GM23338 (cell line): Measurements from ENCODE around the gene TREML4. TPM values are rescaled to one million over a fixed set of nuclear protein-coding genes. Genes with fewer than 3 reads are reported as not detected.
A peak's percentile ranks its signal among the peaks of the same experiment; 100 is the strongest.

Experiments
- ATAC-seq: fragments of 200-7000 bp; cut with Tn5 transposase; 3 replicates; pipeline ENCODE4 v1.9.1; 2020
- DNase-seq: peaks from one replicate; pipeline ENCODE4 v3.0.0-alpha.2; 2015; ENCODE audit warnings: low spot score
- H2AFZ ChIP-seq: fragments of 200-600 bp; sonication (generic); 2 replicates; pipeline ENCODE4 v1.8.0; 2016; ENCODE audit warnings: antibody characterized with exemption, mild to moderate bottlenecking, moderate library complexity
- H3F3A ChIP-seq: fragments of 200-600 bp; sonication (generic); replicated peaks from 2 replicates; pipeline ENCODE4 v1.8.0; 2017; ENCODE audit warnings: antibody characterized with exemption, mixed run types, low read depth
- H3K27ac ChIP-seq: fragments of 200-600 bp; sonication (generic); 2 replicates; pipeline ENCODE4 v1.6.1; 2016; ENCODE audit warnings: low read depth
- H3K27me3 ChIP-seq: fragments of 200-600 bp; sonication (generic); 2 replicates; pipeline ENCODE4 v1.8.0; 2016; ENCODE audit warnings: mild to moderate bottlenecking, mixed run types, moderate library complexity; ENCODE audit not compliant: insufficient read depth
- H3K36me3 ChIP-seq: fragments of 200-600 bp; sonication (generic); 2 replicates; pipeline ENCODE4 v1.8.0; 2016; ENCODE audit warnings: mild to moderate bottlenecking; ENCODE audit not compliant: insufficient read depth
- H3K4me1 ChIP-seq: fragments of 200-600 bp; sonication (generic); 2 replicates; pipeline ENCODE4 v1.8.0; 2016; ENCODE audit warnings: mild to moderate bottlenecking, moderate library complexity; ENCODE audit not compliant: insufficient read depth
- H3K4me2 ChIP-seq: fragments of 200-600 bp; sonication (generic); 2 replicates; pipeline ENCODE4 v1.7.1; 2017; ENCODE audit warnings: mixed run types
- H3K4me3 ChIP-seq: fragments of 200-600 bp; sonication (generic); 2 replicates; pipeline ENCODE4 v1.6.1; 2016; ENCODE audit warnings: mixed run types
- H3K79me2 ChIP-seq: fragments of 200-600 bp; sonication (generic); replicated peaks from 2 replicates; pipeline ENCODE4 v1.8.0; 2017; ENCODE audit warnings: mild to moderate bottlenecking; ENCODE audit not compliant: insufficient read depth
- H3K9me2 ChIP-seq: fragments of 200-600 bp; sonication (generic); 2 replicates; pipeline ENCODE4 v1.8.0; 2017; ENCODE audit not compliant: insufficient read depth
- H4K20me1 ChIP-seq: fragments of 200-600 bp; sonication (generic); replicated peaks from 2 replicates; pipeline ENCODE4 v1.8.0; 2017; ENCODE audit warnings: mild to moderate bottlenecking; ENCODE audit not compliant: insufficient read depth
- H3K27ac Mint-ChIP-seq: 2 replicates; pipeline ENCODE4 v1.8.0; 2020; ENCODE audit warnings: inconsistent platforms, mild to moderate bottlenecking, moderate library complexity, mixed read lengths
- H3K27me3 Mint-ChIP-seq: 3 replicates; pipeline ENCODE4 v1.8.0; 2022; ENCODE audit warnings: low read depth, mild to moderate bottlenecking, moderate library complexity, mixed read lengths, inconsistent platforms; ENCODE audit not compliant: insufficient read depth, poor library complexity
- H3K36me3 Mint-ChIP-seq: 3 replicates; pipeline ENCODE4 v1.8.0; 2021; ENCODE audit warnings: low read depth, mild to moderate bottlenecking, inconsistent platforms, moderate library complexity, mixed read lengths
- H3K4me1 Mint-ChIP-seq: 3 replicates; pipeline ENCODE4 v1.8.0; 2020; ENCODE audit warnings: mild to moderate bottlenecking, inconsistent platforms, mixed read lengths
- H3K4me3 Mint-ChIP-seq: 3 replicates; pipeline ENCODE4 v1.8.0; 2021; ENCODE audit warnings: moderate library complexity, mild to moderate bottlenecking, inconsistent platforms, mixed read lengths
- H3K9me3 Mint-ChIP-seq: 3 replicates; pipeline ENCODE4 v1.8.0; 2020; ENCODE audit warnings: moderate library complexity, mild to moderate bottlenecking, inconsistent platforms, mixed read lengths
- CREB1 ChIP-seq: fragments of 250-450 bp; sonication (Bioruptor Pico); IDR thresholded peaks from 2 replicates; pipeline ENCODE4 v1.5.0; 2020; ENCODE audit warnings: low read depth, mild to moderate bottlenecking, moderate library complexity
- CTCF ChIP-seq, 2 experiments: fragments of 200-600 bp in 1 of 2; sonication (generic) in 1 of 2; conservative IDR thresholded peaks; 2 replicates each; pipeline versions ENCODE4 v1.5.1 to v1.6.1; 2016 to 2017; ENCODE audit warnings: antibody characterized with exemption in 2 of 2, low read depth in 2 of 2, mild to moderate bottlenecking in 2 of 2, moderate library complexity in 1 of 2
- POLR2AphosphoS5 ChIP-seq: IDR thresholded peaks from 2 replicates; pipeline ENCODE4 v1.6.1; 2016; ENCODE audit warnings: antibody characterized with exemption, low read depth
- REST ChIP-seq: IDR thresholded peaks from one replicate; pipeline ENCODE4 v1.6.1; 2018; ENCODE audit warnings: antibody characterized with exemption; ENCODE audit not compliant: unreplicated experiment
- polyA plus RNA-seq: library from polyadenylated mRNA; unstranded; fragments of >200 nt; fragmentation: Nextera tagmentation; extraction: Ambion mirVana; gene quantifications from 2 replicates; pipeline ENCODE4 v1.2.1, GENCODE V29; 2016
- total RNA-seq: library from RNA; depleted of rRNA; stranded (reverse); fragments of >200 nt; shearing (Covaris generic); gene quantifications from 2 replicates; pipeline ENCODE4 v1.2.3, GENCODE V29; 2014

Gene TREML4
- total and polyA plus RNA-seq, 2 experiments from 2014 or later: not detected

DNA sequence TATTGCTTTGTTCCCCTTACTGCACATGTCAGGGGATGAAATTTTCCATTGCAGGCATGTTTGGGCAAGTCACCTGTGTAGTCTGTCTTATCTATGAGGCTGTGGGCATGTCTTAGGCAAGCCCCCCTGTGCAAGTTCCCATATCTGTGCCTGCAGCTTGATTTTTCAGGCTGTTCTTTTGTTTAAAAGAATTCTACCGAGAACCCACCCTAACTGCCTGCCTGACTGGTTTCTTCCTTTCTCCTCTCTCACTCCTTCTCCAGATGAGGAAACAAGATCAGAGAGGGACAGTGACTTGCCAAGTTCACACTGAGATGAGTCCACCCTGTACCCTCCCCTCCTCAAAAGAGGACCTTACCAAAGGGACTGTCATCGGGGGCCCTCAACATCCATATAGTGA, 38.2 kb upstream of the TREML4 start:
- DNase-seq (no peak), ATAC-seq (no peak)
- no peak overlapping the region for H3K27ac ChIP-seq
- no peak overlapping the region for H3K4me3 Mint-ChIP-seq
- peaks cover 23% of the 10 kb centered on the region for H3K9me3 Mint-ChIP-seq
- peaks cover 10% of the 10 kb centered on the region for H3K27me3 Mint-ChIP-seq
- H3K36me3 Mint-ChIP-seq: peaks cover 22% of the 10 kb centered on the region
- no peaks in the 10 kb centered on the region for H3K79me2 ChIP-seq
- no peaks in the 10 kb centered on the region for H4K20me1 ChIP-seq
- no peak overlapping the region for H2AFZ ChIP-seq
- no peaks in the 10 kb centered on the region for H3F3A ChIP-seq
- no peak overlapping the region for H3K4me3 ChIP-seq
- H3K4me2 ChIP-seq: no peak overlapping the region
- no peaks in the 10 kb centered on the region for H3K4me1 ChIP-seq
- no peaks in the 10 kb centered on the region; the same call in 2 of the 3 replicates for H3K4me1 Mint-ChIP-seq
- no peak overlapping the region for H3K27ac Mint-ChIP-seq
- H3K9me2 ChIP-seq: peaks cover 10% of the 10 kb centered on the region; the same call in 1 of the 2 replicates
- H3K36me3 ChIP-seq: no peaks in the 10 kb centered on the region
- no peak for TF ChIP-seq POLR2AphosphoS5
- no peaks in the 10 kb centered on the region for H3K27me3 ChIP-seq

- Histone ChIP-seq H3K4me3 (no peak overlapping the region), H3K9me2 (peaks cover 10% of the 10 kb centered on the region; the same call in 1 of the 2 replicates), H3K27ac (no peak overlapping the region), H3K79me2 (no peaks in the 10 kb centered on the region), H3K4me1 (no peaks in the 10 kb centered on the region), H3K27me3 (no peaks in the 10 kb centered on the region), H3F3A (no peaks in the 10 kb centered on the region), H3K36me3 (no peaks in the 10 kb centered on the region), H2AFZ (no peak overlapping the region), H3K4me2 (no peak overlapping the region), H4K20me1 (no peaks in the 10 kb centered on the region)
- Mint-ChIP-seq H3K4me1 (no peaks in the 10 kb centered on the region; the same call in 2 of the 3 replicates), H3K27ac (no peak overlapping the region), H3K36me3 (peaks cover 22% of the 10 kb centered on the region), H3K9me3 (peaks cover 23% of the 10 kb centered on the region), H3K4me3 (no peak overlapping the region), H3K27me3 (peaks cover 10% of the 10 kb centered on the region)
- DNase-seq (peak; percentile 35), ATAC-seq (peak; percentile 44)
- peak; percentile 34 to 54 for TF ChIP-seq CTCF (conservative IDR thresholded peaks at IDR 0.05; ENCODE audit: low read depth in 2 of 2)
- no peak for TF ChIP-seq CREB1 (CRISPR knock-in tag)
These were observed 37.4 kb upstream of the TREML4 start for GRCh38 chr6:41190791-41191190.

DNA sequence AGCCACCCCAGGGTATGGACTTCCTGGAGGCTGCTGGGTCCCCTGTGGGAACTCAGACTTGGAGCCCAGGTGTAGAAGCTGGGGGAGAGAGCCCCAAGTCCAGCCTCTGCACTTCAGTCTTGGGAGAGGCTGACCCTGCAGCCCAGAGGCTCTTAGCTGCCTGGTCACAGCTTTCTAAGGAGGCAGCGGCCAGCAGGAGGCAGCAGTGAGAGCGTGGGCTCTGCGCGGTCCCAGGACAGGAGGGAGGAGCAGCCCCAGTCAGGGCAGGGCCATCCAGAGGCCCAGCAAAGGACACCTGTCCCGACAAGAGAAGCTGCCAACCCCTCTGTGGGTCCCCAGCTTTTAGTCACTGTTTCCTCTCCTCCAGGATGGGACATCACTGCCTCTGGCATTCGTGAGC, 36.6 kb upstream of the TREML4 start:
- Histone ChIP-seq H3K9me2 (peaks cover 10% of the 10 kb centered on the region; the same call in 1 of the 2 replicates), H3K4me3 (no peak overlapping the region), H3K36me3 (no peaks in the 10 kb centered on the region), H3K27me3 (no peaks in the 10 kb centered on the region), H3K4me1 (no peaks in the 10 kb centered on the region), H4K20me1 (no peaks in the 10 kb centered on the region), H3K27ac (no peak overlapping the region), H3K79me2 (no peaks in the 10 kb centered on the region), H3F3A (no peaks in the 10 kb centered on the region), H3K4me2 (no peak overlapping the region), H2AFZ (peak overlapping the region; percentile 87; the same call in 1 of the 2 replicates)
- TF ChIP-seq REST (no peak), POLR2AphosphoS5 (no peak), CTCF (conservative IDR thresholded peaks at IDR 0.05; ENCODE audit: low read depth in 2 of 2) (peak; percentile 69 to 92)
- Mint-ChIP-seq H3K27ac (no peak overlapping the region), H3K9me3 (peaks cover 23% of the 10 kb centered on the region), H3K36me3 (peaks cover 22% of the 10 kb centered on the region), H3K4me3 (no peak overlapping the region), H3K27me3 (peaks cover 8% of the 10 kb centered on the region), H3K4me1 (peaks cover under 1% of the 10 kb centered on the region; the same call in 1 of the 3 replicates)
- DNase-seq (peak; percentile 85), ATAC-seq (peak; percentile 99)
